Caco-2 (cell line): ENCODE results near the gene TEX13D. TPM values are rescaled to one million over a fixed set of nuclear protein-coding genes. Genes with fewer than 3 reads are reported as not detected.

Source experiments
- BruUV-seq: library from RNA; stranded (reverse); fragments of 400-500 nt; replicated peaks from 2 replicates; lab custom pipeline; 2021; lab: Mats Ljungman, UMichigan
- CTCF ChIA-PET: fragments of 300-600 bp; sonication (Branson Sonifier 250); formaldehyde crosslinking; loops from one replicate; lab custom pipeline; 2022; ENCODE audit warnings: antibody characterized with exemption; lab: Charles Lee
- POLR2A ChIA-PET: fragments of 300-600 bp; sonication (Branson Sonifier 250); formaldehyde crosslinking; loops from one replicate; lab custom pipeline; 2022; ENCODE audit warnings: antibody characterized with exemption; lab: Charles Lee
- DNase-seq, 2 experiments: peaks; one replicate each; pipeline versions ENCODE4 v3.0.0 to v3.0.0-alpha.2; 2020 to 2022
- H3K27me3 ChIP-seq: replicated peaks from 2 replicates; pipeline ENCODE4 v1.6.0; 2011; ENCODE audit warnings: low read length; ENCODE audit not compliant: control insufficient read depth, insufficient read depth
- H3K36me3 ChIP-seq: 2 replicates; pipeline ENCODE4 v1.5.1; 2011; ENCODE audit warnings: low read length; ENCODE audit not compliant: control insufficient read depth, insufficient read depth
- H3K4me1 ChIP-seq: fragments of 250-450 bp; sonication (Bioruptor Pico); 2 replicates; pipeline ENCODE4 v1.5.1; 2020; ENCODE audit warnings: mild to moderate bottlenecking
- H3K4me3 ChIP-seq: 2 replicates; pipeline ENCODE4 v1.5.1; 2011; ENCODE audit warnings: low read depth, mild to moderate bottlenecking, control low read depth, low read length
- H3K9me3 ChIP-seq: fragments of 250-450 bp; sonication (Bioruptor Pico); 2 replicates; pipeline ENCODE4 v1.5.1; 2020; ENCODE audit warnings: mild to moderate bottlenecking, moderate library complexity
- H3K27ac Mint-ChIP-seq: one replicate; pipeline ENCODE4 v1.8.0; 2022; ENCODE audit warnings: mixed read lengths; ENCODE audit not compliant: unreplicated experiment
- H3K27me3 Mint-ChIP-seq: one replicate; pipeline ENCODE4 v1.8.0; 2022; ENCODE audit warnings: mixed read lengths; ENCODE audit not compliant: insufficient read depth, unreplicated experiment
- H3K36me3 Mint-ChIP-seq: one replicate; pipeline ENCODE4 v1.8.0; 2022; ENCODE audit warnings: mild to moderate bottlenecking, mixed read lengths; ENCODE audit not compliant: insufficient read depth, unreplicated experiment
- H3K4me1 Mint-ChIP-seq: one replicate; pipeline ENCODE4 v1.8.0; 2022; ENCODE audit warnings: low read depth, mixed read lengths; ENCODE audit not compliant: unreplicated experiment
- H3K4me3 Mint-ChIP-seq: one replicate; pipeline ENCODE4 v1.8.0; 2022; ENCODE audit warnings: mild to moderate bottlenecking, moderate library complexity, mixed read lengths; ENCODE audit not compliant: unreplicated experiment
- H3K9me3 Mint-ChIP-seq: one replicate; pipeline ENCODE4 v1.8.0; 2022; ENCODE audit warnings: mixed read lengths; ENCODE audit not compliant: unreplicated experiment
- CTCF ChIP-seq, 2 experiments: fragments of 200-600 bp in 1 of 2; IDR thresholded peaks; 1 replicate in 1 of 2; 2 replicates in 1 of 2; pipeline versions ENCODE4 v1.5.1 to v1.8.0; 2011 to 2022; ENCODE audit warnings: antibody characterized with exemption in 1 of 2, control low read depth in 1 of 2, inconsistent platforms in 1 of 2, low read depth in 1 of 2, low read length in 1 of 2, mild to moderate bottlenecking in 1 of 2, moderate library complexity in 1 of 2; ENCODE audit not compliant: insufficient read depth in 1 of 2, severe bottlenecking in 1 of 2, unreplicated experiment in 1 of 2
- intact Hi-C: fragments of 100-400 bp; cut with micrococcal nuclease; formaldehyde crosslinking; loops from one replicate; pipeline ENCODE4 v1.10.0; 2022; ENCODE audit not compliant: unreplicated experiment
- total RNA-seq: library from RNA; stranded (reverse); gene quantifications from 2 replicates; pipeline ENCODE4 v1.2.3, GENCODE V29; 2022

The TEX13D gene
- total RNA-seq, 1 experiment from 2014 or later, result not detected

- no TSS peak for BruUV-seq
- POLR2A ChIA-PET, result no interaction called here
Observed at GRCh38 chrX:124337916-124338315, 5.5 kb downstream of the TEX13D start.

GRCh38 chrX:124338733-124339514 is 6.5 kb downstream of the TEX13D start:
- no TSS peak for BruUV-seq
- Histone ChIP-seq H3K9me3 (no peaks in the 10 kb centered on the region), H3K4me1 (no peaks in the 10 kb centered on the region), H3K4me3 (no peak overlapping the region), H3K27me3 (no peaks in the 10 kb centered on the region), H3K36me3 (no peaks in the 10 kb centered on the region)
- TF ChIP-seq CTCF (IDR thresholded peaks at IDR 0.05; ENCODE audit: insufficient read depth in 1 of 2, low read depth in 1 of 2, low read length in 1 of 2, severe bottlenecking in 1 of 2, unreplicated experiment in 1 of 2), result no peak
- H3K27me3 Mint-ChIP-seq, result no peaks in the 10 kb centered on the region
- no peak overlapping the region for H3K4me3 Mint-ChIP-seq
- intact Hi-C loops, result no loop called here
- H3K27ac Mint-ChIP-seq, result no peak overlapping the region
- CTCF ChIA-PET, result no interaction called here
- no peaks in the 10 kb centered on the region for H3K9me3 Mint-ChIP-seq
- H3K4me1 Mint-ChIP-seq, result no peaks in the 10 kb centered on the region
- POLR2A ChIA-PET, result no interaction called here
- H3K36me3 Mint-ChIP-seq, result no peaks in the 10 kb centered on the region
- DNase-seq, result no peak

More at GRCh38 chrX:124337916-124338315, 5.5 kb downstream of the TEX13D start:
- DNase-seq, result no peak
- no peak overlapping the region for H3K4me3 Mint-ChIP-seq
- H3K4me1 Mint-ChIP-seq, result no peaks in the 10 kb centered on the region
- intact Hi-C loops, result no loop called here
- Histone ChIP-seq H3K4me1 (no peaks in the 10 kb centered on the region), H3K36me3 (no peaks in the 10 kb centered on the region), H3K27me3 (no peaks in the 10 kb centered on the region), H3K4me3 (no peak overlapping the region), H3K9me3 (no peaks in the 10 kb centered on the region)
- H3K9me3 Mint-ChIP-seq, result no peaks in the 10 kb centered on the region
- CTCF ChIA-PET, result no interaction called here
- no peaks in the 10 kb centered on the region for H3K27me3 Mint-ChIP-seq
- H3K36me3 Mint-ChIP-seq, result no peaks in the 10 kb centered on the region
- no peak overlapping the region for H3K27ac Mint-ChIP-seq
- no peak for TF ChIP-seq CTCF (IDR thresholded peaks at IDR 0.05; ENCODE audit: insufficient read depth in 1 of 2, low read depth in 1 of 2, low read length in 1 of 2, severe bottlenecking in 1 of 2, unreplicated experiment in 1 of 2)

GRCh38 chrX:124341396-124342132 is 9.1 kb downstream of the TEX13D start:
- Histone ChIP-seq H3K4me1 (no peaks in the 10 kb centered on the region), H3K36me3 (no peaks in the 10 kb centered on the region), H3K27me3 (no peaks in the 10 kb centered on the region), H3K4me3 (no peak overlapping the region), H3K9me3 (no peaks in the 10 kb centered on the region)
- Mint-ChIP-seq H3K9me3 (no peaks in the 10 kb centered on the region), H3K4me1 (no peaks in the 10 kb centered on the region), H3K27me3 (no peaks in the 10 kb centered on the region), H3K27ac (no peak overlapping the region), H3K36me3 (no peaks in the 10 kb centered on the region), H3K4me3 (no peak overlapping the region)
- no peak for TF ChIP-seq CTCF (IDR thresholded peaks at IDR 0.05; ENCODE audit: insufficient read depth in 1 of 2, low read depth in 1 of 2, low read length in 1 of 2, severe bottlenecking in 1 of 2, unreplicated experiment in 1 of 2)
- DNase-seq, result no peak
- ChIA-PET CTCF (no interaction called here), POLR2A (no interaction called here)
- no TSS peak for BruUV-seq
- intact Hi-C loops, result loop anchor here (10.0 kb wide), 1 partner anchor 127 kb away; no protein-coding TSS in a partner anchor
